Neutrophil (primary cell): Measurements from ENCODE around the gene CLSTN2.

Source experiments
- H3K27ac ChIP-seq: fragments of 200-600 bp; sonication (generic); 2 replicates; pipeline ENCODE4 v1.5.1; 2016; ENCODE audit warnings: mild to moderate bottlenecking, moderate library complexity
- H3K27me3 ChIP-seq: fragments of 200-600 bp; sonication (generic); 2 replicates; pipeline ENCODE4 v1.6.0; 2016; ENCODE audit warnings: mild to moderate bottlenecking
- H3K36me3 ChIP-seq: fragments of 200-600 bp; sonication (generic); 2 replicates; pipeline ENCODE4 v1.5.1; 2017
- H3K4me1 ChIP-seq, 2 experiments: fragments of 200-600 bp in 1 of 2; sonication (generic) in 1 of 2; 1 replicate in 1 of 2; 2 replicates in 1 of 2; pipeline versions ENCODE4 v1.5.1 to v1.6.1; 2013 to 2016; ENCODE audit warnings: low read depth in 1 of 2, low read length in 1 of 2, mild to moderate bottlenecking in 1 of 2, moderate library complexity in 1 of 2; ENCODE audit not compliant: control insufficient read depth in 1 of 2, insufficient read depth in 1 of 2
- H3K4me3 ChIP-seq, 2 experiments: fragments of 200-600 bp in 1 of 2; sonication (generic) in 1 of 2; 1 replicate in 1 of 2; 2 replicates in 1 of 2; pipeline ENCODE4 v1.5.1; 2013 to 2016; ENCODE audit warnings: low read depth in 1 of 2, low read length in 1 of 2, mild to moderate bottlenecking in 1 of 2, moderate library complexity in 1 of 2
- H3K9me3 ChIP-seq: fragments of 200-600 bp; sonication (generic); 2 replicates; pipeline ENCODE4 v1.5.1; 2016
- TF ChIP-seq, protein P1 (sequence below): fragments of 200-600 bp; sonication (generic); IDR thresholded peaks from 2 replicates; pipeline ENCODE4 v1.5.1; 2016; ENCODE audit warnings: antibody characterized with exemption

Gene CLSTN2

DNA sequence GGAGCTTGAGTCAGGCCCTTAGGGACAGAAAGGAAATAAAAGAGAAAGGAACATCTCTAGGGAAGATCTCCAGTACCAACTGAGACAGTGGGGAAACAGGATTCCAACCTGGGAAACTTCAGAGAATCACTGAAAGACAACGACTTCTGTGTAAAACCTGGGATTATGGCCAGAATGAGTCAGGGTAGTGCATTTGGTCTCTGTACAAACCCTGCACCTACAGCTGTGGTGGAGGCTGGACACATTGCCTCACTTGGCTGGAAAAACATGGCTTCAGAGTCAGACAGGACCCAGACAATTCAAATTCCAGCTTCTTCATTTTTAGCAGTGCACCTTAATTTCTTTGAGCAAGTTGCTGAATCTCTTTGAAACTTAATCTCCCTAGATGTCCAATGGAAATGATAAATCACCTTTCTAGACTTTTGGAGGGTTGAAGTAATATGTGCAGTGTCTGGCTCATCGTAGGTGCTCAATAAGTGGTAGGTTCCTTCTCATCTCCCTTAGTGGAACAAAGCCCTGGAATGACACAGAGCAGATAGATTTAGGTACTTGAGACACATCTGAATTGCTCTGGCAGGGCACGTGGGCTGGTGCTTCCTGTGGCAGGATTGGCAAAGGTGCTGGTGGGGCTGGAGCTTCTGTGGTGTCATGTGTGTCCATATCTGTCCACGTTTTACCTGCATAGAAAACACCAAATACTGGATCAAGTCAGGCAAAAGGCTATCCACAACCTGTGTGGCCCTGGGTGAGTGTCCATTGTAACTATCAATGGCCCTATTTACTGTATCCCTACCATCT lies 6.1 kb upstream of the CLSTN2 start:
- Histone ChIP-seq H3K36me3 (no peaks in the 10 kb centered on the region), H3K27me3 (peaks cover 56% of the 10 kb centered on the region), H3K27ac (no peak overlapping the region), H3K9me3 (no peaks in the 10 kb centered on the region), H3K4me1 (no peaks in the 10 kb centered on the region), H3K4me3 (no peak overlapping the region)
- TF ChIP-seq, protein P1, sequence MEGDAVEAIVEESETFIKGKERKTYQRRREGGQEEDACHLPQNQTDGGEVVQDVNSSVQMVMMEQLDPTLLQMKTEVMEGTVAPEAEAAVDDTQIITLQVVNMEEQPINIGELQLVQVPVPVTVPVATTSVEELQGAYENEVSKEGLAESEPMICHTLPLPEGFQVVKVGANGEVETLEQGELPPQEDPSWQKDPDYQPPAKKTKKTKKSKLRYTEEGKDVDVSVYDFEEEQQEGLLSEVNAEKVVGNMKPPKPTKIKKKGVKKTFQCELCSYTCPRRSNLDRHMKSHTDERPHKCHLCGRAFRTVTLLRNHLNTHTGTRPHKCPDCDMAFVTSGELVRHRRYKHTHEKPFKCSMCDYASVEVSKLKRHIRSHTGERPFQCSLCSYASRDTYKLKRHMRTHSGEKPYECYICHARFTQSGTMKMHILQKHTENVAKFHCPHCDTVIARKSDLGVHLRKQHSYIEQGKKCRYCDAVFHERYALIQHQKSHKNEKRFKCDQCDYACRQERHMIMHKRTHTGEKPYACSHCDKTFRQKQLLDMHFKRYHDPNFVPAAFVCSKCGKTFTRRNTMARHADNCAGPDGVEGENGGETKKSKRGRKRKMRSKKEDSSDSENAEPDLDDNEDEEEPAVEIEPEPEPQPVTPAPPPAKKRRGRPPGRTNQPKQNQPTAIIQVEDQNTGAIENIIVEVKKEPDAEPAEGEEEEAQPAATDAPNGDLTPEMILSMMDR: no peak

DNA sequence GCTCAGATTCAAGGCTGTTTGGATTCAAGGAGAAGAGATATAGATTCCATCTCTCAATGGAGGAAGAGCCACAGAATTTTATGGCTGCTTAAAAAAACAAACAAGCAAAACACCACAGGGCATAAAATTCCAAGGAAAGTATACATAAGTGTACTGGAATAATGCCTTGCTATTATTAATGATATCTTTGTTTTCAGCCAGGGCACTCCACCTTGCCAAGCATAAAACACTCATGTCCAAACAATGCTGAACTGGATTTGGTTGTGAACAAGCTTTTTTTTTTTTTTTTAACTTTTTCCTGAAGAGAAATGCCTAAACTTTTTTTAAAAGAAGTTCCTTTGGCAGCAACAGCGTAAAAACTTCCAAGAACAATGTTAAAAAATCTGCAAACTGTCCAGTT lies 4.8 kb upstream of the CLSTN2 start:
- no peak overlapping the region for H3K4me3 ChIP-seq
- no peaks in the 10 kb centered on the region for H3K36me3 ChIP-seq
- no peaks in the 10 kb centered on the region for H3K4me1 ChIP-seq
- H3K27ac ChIP-seq: no peak overlapping the region
- H3K9me3 ChIP-seq: no peaks in the 10 kb centered on the region
- H3K27me3 ChIP-seq: peaks cover 59% of the 10 kb centered on the region
- TF ChIP-seq, protein P1: no peak

DNA sequence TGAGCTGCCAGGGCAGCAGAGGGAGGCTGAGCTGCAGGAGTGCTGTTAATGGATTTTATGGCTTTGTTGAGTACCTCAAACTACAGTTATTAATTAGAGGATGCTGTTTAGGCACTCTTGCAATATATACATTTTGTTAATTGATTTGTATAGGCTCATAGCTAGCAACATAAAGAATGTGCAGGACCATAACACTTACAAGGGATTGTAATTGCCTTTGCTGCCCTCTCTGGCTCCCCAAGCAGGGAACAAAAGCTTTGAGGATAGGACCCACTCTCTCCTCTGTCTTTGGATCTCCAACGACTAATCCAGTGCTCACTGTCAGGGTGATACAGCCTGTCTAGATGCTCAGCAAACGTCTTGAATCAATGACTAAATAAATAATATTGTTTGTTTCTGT lies 1.2 kb upstream of the CLSTN2 start:
- H3K36me3 ChIP-seq: no peaks in the 10 kb centered on the region
- H3K27me3 ChIP-seq: peaks cover 77% of the 10 kb centered on the region
- H3K9me3 ChIP-seq: no peaks in the 10 kb centered on the region
- TF ChIP-seq, protein P1: no peak
- no peak overlapping the region for H3K4me3 ChIP-seq
- no peaks in the 10 kb centered on the region for H3K4me1 ChIP-seq
- no peak overlapping the region for H3K27ac ChIP-seq

DNA sequence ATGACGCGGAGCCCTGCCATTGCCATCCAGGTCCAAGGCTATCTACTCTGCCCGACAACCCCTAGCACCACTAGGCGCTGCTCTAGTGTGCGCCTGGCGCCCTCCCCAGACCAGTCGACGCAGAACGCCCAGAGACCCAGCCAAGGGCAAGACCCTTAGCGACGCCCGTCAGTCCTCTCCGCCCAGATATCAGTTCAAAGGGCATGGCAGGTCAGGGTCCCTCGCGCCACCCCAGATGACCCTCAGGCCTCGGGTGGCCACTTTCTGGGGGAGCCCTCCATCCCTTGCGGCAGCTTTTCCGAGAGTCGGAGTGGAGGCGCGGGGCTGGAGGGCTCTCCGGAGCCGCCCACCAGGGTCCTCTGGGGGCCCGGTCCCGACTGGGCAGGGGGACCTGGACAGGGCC lies 371 bp upstream of the CLSTN2 start:
- peaks cover 85% of the 10 kb centered on the region for H3K27me3 ChIP-seq
- TF ChIP-seq, protein P1: no peak

DNA sequence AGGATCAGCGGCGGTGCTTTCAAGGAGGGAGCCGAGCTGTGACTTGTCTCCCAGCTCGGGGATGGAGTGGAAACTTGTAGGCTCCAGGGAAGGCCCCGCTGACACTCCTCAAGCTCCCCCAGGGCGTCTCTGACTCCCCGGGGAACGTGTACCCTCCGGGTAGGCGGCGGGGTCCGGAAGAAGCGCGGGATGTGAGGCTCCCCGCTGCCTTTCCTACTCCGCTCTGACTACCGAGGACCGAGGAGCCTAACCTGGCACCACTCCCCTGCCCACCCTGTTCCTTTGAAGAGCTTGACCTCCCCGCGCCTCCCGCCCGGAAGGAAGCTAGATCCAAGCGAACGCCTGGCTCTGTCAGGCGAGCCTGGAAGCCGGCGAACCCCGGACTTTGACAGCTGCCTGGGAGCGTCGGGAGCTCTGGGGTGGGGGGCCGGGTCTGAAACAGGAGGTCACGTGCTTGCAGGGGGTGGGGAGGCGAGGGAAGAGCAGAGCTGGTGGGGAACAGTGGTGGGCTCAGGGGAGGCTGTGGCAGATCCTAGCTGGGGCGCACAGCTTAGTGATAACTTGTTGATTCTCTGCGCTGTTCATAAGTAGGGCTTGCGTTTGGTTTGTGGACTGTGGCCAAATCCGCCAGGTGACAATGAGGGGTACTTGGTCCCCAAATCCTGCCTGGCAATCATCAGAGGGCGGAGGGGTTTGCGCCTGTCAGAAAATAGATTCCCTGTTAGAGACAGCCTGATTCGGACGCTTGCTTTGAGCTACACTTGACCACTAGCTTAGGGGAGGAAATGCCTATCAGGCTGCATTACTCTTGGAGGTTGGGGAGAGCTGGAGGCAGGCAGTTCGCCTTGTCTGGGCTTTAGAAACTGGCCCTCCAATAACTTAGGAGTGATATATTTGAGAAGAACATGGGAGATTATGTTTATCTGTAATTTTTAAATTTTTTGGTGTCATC lies 1.2 kb downstream of the CLSTN2 start:
- Histone ChIP-seq H3K36me3 (no peaks in the 10 kb centered on the region), H3K27ac (no peak overlapping the region), H3K9me3 (no peaks in the 10 kb centered on the region), H3K4me1 (no peaks in the 10 kb centered on the region), H3K4me3 (no peak overlapping the region), H3K27me3 (peaks cover 92% of the 10 kb centered on the region)
- TF ChIP-seq, protein P1: no peak

More for the DNA sequence above, 371 bp upstream of the CLSTN2 start:
- Histone ChIP-seq H3K27ac (no peak overlapping the region), H3K4me3 (no peak overlapping the region), H3K4me1 (no peaks in the 10 kb centered on the region), H3K36me3 (no peaks in the 10 kb centered on the region), H3K9me3 (no peaks in the 10 kb centered on the region)
